ENCODE measurements around the gene ATXN10. TPM values are rescaled to one million over a fixed set of nuclear protein-coding genes. Genes with fewer than 3 reads are reported as not detected.
A peak's percentile ranks its signal among the peaks of the same experiment; 100 is the strongest.

Gene ATXN10
- total RNA-seq, 1 donor from 2014 or later = 106 TPM

GRCh38 chr22:45632791-45633515 is 38.7 kb upstream of the ATXN10 start:
- H3K9me3 ChIP-seq = no peaks in the 10 kb centered on the region
- ATAC-seq (no peak), DNase-seq (no peak)
- H3K4me1 ChIP-seq = no peaks in the 10 kb centered on the region
- H3K36me3 ChIP-seq = no peaks in the 10 kb centered on the region
- no peak overlapping the region for H3K27ac ChIP-seq
- intact Hi-C loops (cut with DNase I) = no loop called here
- H3K4me3 ChIP-seq = no peak overlapping the region
- TF ChIP-seq, protein P1, sequence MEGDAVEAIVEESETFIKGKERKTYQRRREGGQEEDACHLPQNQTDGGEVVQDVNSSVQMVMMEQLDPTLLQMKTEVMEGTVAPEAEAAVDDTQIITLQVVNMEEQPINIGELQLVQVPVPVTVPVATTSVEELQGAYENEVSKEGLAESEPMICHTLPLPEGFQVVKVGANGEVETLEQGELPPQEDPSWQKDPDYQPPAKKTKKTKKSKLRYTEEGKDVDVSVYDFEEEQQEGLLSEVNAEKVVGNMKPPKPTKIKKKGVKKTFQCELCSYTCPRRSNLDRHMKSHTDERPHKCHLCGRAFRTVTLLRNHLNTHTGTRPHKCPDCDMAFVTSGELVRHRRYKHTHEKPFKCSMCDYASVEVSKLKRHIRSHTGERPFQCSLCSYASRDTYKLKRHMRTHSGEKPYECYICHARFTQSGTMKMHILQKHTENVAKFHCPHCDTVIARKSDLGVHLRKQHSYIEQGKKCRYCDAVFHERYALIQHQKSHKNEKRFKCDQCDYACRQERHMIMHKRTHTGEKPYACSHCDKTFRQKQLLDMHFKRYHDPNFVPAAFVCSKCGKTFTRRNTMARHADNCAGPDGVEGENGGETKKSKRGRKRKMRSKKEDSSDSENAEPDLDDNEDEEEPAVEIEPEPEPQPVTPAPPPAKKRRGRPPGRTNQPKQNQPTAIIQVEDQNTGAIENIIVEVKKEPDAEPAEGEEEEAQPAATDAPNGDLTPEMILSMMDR (IDR thresholded peaks at IDR 0.05) = no peak
- peaks cover 12% of the 10 kb centered on the region for H3K27me3 ChIP-seq (ENCODE audit: low read depth)

- Histone ChIP-seq H3K36me3 (no peaks in the 10 kb centered on the region), H3K27me3 (ENCODE audit: low read depth) (peaks cover 16% of the 10 kb centered on the region), H3K9me3 (no peaks in the 10 kb centered on the region), H3K27ac (no peak overlapping the region), H3K4me1 (peaks cover 17% of the 10 kb centered on the region), H3K4me3 (no peak overlapping the region)
- TF ChIP-seq, protein P1 (IDR thresholded peaks at IDR 0.05) = no peak
- DNase-seq = no peak
- intact Hi-C loops (cut with DNase I) = no loop called here
- ATAC-seq = no peak
Measured at GRCh38 chr22:45636683-45637082, 35.0 kb upstream of the ATXN10 start.

DNA sequence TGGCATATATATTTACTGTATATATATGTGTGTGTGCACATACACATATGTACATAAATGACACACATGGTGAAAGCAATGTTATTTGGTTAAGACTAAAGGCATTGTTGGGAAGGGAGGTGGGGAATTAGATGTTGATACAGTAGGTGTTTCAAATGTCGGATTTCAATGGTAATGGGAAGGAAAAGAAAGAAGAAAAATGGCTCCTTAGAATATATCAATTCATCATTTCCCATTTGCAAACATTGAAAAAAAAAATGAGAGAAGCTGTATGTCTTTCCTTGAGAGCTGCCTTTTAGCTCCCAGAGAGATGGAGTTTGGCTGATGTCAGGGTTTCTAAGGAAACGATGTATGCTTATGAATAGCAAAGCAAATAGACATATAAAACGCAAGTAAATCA is 33.4 kb upstream of the ATXN10 start:
- intact Hi-C loops (cut with DNase I) = no loop called here
- Histone ChIP-seq H3K27me3 (ENCODE audit: low read depth) (peaks cover 18% of the 10 kb centered on the region), H3K4me1 (peaks cover 17% of the 10 kb centered on the region), H3K27ac (peak overlapping the region; percentile 14), H3K4me3 (no peak overlapping the region), H3K9me3 (no peaks in the 10 kb centered on the region), H3K36me3 (no peaks in the 10 kb centered on the region)
- TF ChIP-seq, protein P1 (IDR thresholded peaks at IDR 0.05) = no peak
- no peak for DNase-seq
- no peak for ATAC-seq

GRCh38 chr22:45638834-45639746 is 32.5 kb upstream of the ATXN10 start:
- DNase-seq (peak; percentile 75), ATAC-seq (peak; percentile 82 to 83)
- Histone ChIP-seq H3K4me3 (no peak overlapping the region), H3K9me3 (no peaks in the 10 kb centered on the region), H3K27ac (peak overlapping the region; percentile 14), H3K4me1 (peaks cover 17% of the 10 kb centered on the region), H3K27me3 (ENCODE audit: low read depth) (peaks cover 18% of the 10 kb centered on the region), H3K36me3 (no peaks in the 10 kb centered on the region)
- TF ChIP-seq, protein P1 (IDR thresholded peaks at IDR 0.05) = no peak
- intact Hi-C loops (cut with DNase I) = no loop called here

DNA sequence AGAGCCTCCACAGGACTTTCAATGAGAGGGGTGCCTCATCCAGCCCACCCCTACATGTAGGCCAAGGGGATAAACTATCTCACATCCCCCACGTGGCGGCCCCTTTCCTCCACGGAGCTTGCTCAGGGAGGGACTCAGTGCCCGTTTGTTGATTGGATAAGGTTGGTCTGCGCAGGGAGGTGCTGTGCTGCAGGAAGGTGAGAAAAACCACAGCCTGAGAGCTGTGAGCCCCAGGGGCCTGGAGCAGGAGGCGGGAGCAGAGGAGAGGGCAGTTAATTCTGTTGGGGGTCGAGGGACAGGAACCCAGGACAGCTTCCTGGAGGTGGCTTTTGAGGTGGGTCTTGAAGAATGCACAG is 31.9 kb upstream of the ATXN10 start:
- ATAC-seq = no peak
- Histone ChIP-seq H3K9me3 (no peaks in the 10 kb centered on the region), H3K4me3 (no peak overlapping the region), H3K27me3 (ENCODE audit: low read depth) (peaks cover 20% of the 10 kb centered on the region), H3K4me1 (peaks cover 17% of the 10 kb centered on the region), H3K36me3 (no peaks in the 10 kb centered on the region), H3K27ac (no peak overlapping the region)
- intact Hi-C loops (cut with DNase I) = no loop called here
- TF ChIP-seq, protein P1 (IDR thresholded peaks at IDR 0.05) = no peak
- DNase-seq = no peak

All from lower lobe of right lung (tissue), 2 donors.